Glomerular visceral epithelial cell (primary cell): ENCODE measurements around the gene SOX5.

Experiments used
- DNase-seq: peaks from one replicate; pipeline ENCODE4 v3.0.0-alpha.2; 2016; ENCODE audit errors: extremely low spot score

SOX5 gene

DNA sequence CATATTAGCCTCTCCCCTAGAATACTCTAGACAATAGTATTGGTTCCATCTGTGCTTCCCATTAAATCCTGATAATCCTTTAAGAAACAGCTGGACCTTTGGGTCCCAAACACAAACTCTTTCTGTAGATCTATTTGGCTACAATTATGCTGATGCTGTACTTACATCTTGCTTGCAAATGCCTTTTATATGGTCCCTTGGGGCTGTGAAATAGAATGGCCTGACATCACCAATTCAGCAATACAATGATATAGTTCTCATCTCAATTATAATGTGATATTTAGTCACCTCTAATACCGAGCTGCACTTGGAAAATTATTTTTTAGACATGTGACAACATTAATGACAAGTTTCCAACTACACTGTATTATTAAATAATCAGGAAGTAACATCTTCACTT, 261.5 kb downstream of the SOX5 start:
- no peak for DNase-seq

DNA sequence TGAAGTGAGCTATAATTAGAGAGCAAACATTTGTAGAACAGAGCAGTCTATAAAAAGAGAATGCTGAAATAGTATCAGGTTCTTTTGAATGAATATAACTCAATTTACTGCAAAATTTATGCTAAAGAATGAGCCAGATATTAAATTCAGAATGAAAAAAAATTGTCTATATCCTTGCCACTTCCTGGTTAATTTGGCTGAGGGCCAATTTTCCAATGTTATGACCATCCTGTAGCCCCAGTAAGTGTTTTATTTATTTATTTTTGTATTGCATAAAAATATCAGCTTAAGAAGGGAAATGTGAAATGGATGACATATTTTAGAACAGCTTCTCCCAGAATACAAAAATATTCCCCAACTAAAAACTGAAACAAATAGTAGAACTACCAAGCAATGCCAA, 263.4 kb downstream of the SOX5 start:
- no peak for DNase-seq

DNA sequence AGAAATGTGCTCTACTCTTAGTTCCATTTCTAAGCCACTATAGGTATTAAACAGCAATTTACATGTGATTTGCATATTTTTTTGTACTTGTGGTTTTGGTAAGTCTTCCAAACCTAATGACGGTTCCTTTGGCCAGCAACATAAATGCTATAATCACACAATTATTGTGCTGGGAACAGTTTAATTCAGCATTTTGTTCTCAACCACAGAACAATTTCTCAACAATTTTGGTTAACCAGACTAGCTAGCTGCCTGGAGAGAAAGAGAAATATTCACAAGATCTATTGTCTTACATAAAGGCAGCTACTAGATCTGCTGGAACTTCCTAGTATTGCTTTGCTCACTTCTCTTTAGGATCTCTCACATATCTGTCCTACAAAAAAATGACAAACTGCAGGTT, 265.3 kb downstream of the SOX5 start:
- DNase-seq, result no peak

DNA sequence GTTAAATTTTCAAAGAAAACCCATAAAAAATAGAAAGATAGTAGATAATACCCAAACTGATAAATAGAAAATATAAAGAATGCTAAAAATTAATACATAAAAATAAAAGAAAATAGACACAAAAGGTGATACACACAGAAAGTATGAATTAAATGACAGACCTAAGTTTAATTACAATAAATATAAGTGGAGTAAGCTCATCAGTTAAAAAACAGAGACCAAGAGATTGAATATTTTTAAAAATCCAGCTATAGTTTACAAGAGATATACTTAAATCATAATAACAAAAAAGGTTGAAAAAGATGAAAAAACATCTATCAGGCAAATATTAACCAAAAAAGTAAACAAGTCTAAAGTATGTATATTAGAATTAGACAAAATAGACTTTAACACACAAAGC, 268.2 kb downstream of the SOX5 start:
- no peak for DNase-seq

DNA sequence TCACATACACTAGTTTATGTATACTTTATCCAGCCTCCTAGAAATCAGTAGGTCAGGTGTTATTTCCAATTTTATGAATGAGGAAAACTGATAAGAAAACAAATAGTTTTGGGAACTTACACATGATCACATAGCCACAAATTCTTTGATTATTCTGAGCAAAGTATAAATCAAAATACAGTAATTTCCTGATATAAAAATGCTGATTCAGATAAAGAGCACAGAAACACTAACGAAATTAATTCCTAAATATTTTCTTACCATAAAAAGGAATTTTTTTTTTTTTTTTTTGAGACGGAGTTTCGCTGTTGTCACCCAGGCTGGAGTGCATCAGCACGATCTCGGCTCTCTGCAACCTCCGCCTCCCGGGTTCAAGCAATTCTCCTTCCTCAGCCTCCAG, 275.4 kb downstream of the SOX5 start:
- no peak for DNase-seq

DNA sequence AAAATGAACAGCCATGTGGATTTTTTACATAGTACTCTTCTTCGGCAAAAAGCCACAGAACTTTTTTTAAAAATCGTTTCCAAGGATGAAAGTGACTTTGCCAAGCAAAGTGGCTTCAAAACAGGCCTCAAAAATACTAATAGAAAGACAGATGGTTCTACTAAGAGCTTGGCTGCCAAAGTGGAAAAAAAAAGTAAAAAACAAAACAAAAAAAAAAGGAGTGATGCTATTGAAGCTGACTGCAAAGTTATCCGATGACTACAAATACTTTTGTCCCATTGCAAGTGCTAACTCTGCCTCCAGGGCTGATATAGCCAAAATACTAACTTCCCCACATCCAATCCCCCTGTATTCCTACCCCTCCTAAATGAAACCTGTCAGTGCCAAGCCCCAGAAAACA, 277.6 kb downstream of the SOX5 start:
- no peak for DNase-seq

DNA sequence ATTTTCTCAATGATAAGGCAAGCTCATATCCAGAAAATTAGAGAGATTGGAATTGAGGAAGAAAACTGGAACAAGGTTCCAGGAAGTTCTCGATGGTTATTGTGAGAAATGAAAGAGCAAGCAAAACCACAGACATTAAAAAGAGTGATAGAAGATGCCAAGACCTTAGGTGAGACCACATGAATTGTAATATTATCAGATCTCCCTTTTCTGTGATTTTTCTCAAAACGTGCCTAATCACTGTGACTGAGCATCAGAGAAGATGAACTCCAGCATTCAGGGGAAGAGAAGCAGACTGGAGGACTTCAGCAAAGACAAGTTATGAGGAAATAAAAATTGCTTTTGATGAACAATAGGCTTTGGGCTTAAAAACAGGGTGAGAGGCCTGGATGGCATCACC, 278.8 kb downstream of the SOX5 start:
- no peak for DNase-seq

DNA sequence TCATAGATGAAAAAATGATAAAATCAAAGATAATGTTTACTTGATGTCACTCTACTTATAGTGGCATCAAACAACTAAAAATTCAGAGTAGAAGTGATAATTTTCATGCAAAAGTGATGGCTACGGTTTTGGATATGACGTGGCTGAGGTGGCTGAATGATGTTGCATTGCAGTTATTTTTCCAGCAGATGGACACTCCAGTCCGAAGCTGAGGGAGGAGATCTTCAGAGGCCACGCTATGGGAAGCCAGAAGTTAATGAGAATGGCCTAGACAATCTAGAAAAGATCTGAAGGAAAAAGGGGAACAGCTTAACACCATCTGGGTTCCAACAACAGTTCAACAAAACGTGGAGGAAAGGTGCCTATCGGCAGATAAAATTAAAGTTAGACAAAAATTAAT, 279.8 kb downstream of the SOX5 start:
- no peak for DNase-seq

DNA sequence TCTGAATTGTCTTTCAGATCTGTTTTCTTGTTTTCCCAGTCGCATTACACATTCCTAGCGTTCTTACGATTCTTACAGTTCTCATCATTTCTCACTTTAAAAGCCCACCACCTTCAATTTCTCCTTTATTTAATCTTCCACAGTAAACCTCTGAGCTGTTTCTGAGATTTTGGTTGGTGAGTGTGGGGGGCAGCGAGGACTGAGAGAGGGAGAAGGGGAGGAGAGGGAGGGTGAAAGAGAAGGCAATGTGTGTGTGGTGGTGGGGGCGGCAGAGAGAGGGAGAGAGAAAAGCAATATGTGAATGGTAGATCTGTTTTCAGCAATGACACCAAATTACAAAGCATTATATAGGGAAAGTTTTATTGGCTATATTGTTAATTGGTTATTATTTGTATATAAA, 282.6 kb downstream of the SOX5 start:
- no peak for DNase-seq

DNA sequence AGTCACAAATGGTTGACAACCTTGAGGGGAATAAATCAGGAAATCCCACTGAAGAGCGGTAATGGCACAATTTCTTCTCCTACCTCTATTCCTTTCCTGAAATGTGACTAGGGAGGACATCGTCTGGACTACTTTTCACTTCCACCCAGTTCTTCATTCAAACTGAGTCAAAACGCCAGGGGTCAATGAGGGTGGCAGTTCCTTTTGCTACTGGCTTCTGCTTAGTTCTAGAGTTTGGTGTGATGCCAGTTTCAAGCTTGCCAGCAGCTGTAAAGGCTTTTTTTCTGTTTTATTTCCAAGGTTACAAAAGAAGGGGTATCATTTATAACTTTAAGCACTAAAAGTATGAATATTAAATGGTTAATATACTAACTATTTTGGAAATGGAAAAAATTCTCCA, 286.5 kb downstream of the SOX5 start:
- no peak for DNase-seq

DNA sequence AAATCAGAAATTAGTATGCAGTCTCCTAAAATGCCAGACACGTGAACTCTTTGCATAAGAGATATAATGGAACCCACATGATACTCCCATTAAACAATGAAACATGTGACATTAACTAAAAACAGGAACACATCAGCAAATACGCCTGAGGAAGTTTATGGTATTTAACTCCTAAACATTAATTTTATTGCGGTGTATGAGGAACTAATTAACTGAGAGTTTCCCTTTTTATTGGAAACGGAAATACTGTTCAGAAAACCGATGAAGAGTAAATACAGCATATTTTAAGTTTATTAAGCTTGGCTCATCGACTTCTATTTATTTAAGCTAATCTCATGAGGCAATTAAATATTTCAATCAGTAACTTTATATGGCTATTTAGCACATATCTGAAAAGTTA, 290.3 kb downstream of the SOX5 start:
- no peak for DNase-seq

DNA sequence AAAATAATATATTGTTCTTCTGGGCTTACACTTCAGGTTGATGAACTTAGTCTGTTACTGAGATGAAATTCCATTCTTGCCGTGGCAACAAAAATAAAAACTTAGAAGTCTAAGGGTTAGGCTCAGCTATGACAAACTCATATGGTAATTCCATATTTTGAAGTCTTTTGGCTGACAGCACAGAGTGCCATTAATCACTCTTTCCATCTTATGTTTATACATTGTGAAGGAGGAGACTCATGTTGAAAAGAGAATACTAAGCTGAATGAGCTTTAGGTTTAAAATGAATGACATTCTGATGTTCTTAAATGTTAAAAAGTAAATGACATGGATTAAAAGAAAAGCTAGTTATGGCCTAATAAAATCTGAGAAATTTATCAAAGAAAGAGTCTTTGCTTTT, 291.9 kb downstream of the SOX5 start:
- no peak for DNase-seq

DNA sequence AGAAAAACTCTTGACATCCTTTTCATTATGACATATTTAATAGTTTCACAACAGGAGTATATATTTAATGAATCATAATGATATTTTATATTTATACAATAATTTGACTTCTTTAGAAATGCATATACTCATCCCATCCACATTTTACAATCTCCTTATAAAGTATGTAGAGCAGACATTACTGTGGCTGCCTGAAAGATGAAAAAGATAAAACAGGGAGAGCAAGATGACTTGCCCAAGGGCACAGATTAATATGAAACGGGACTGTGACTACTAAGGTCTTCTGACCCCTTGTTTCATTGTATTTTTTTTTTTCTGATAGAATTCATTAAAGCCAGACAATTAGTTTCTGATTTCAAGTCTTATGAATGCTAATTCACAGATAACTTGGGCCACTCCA, 293.6 kb downstream of the SOX5 start:
- no peak for DNase-seq

DNA sequence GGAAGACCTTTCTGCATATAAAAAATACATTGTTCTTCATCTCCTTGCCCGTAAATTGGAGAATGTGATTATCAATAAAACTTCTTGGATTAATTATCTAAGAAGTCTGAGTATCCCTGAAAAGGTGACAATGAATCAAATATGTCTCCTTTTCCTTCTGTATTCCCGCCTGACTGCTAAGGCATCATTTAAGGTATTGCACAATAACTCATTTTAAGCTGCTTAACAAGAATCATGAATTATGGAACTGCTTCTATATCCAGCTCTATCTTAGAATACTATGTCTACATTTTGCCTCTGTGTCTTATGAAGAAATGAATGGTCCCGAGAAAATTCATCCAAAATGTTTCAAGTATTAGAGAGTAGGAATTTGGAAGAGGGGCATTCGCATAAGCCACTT, 294.4 kb downstream of the SOX5 start:
- no peak for DNase-seq

DNA sequence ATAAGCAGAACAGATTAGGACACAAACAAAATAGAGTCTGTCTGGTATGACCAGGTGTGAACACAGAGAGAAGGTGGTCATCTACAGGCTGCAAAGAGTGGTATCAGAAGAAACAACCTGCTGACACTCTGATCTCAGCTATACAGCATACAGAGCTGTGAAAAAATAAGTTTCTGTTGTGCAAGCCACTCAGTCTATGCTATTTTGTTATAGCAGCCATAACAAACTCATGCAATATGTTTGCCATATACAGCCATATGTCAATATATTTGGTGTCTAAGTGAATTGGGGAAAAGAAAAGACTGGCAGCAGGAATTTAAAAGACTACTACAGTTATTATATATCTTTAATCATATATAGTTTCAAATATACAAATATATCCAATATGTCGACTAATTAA, 300.9 kb downstream of the SOX5 start:
- DNase-seq, result no peak

DNA sequence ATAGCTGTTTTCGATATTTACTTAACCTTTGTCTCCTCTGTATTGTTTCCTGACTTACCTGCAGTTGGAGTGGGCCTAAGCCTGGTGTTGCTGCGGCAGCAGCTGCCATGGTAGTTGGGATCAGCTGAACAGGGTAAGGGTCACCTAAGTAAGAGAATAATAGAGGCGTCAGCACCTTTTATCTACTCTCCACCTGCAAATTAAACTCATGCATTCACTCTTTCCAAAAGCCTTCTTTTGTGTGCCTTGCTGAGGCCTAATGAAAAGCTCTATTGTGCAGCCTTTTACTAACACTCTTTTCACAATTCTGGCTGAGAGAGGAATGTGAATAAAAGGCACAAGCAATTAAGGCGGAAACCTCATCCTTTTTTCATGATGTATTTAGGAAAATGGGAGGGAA, 308.7 kb downstream of the SOX5 start:
- DNase-seq, result no peak

DNA sequence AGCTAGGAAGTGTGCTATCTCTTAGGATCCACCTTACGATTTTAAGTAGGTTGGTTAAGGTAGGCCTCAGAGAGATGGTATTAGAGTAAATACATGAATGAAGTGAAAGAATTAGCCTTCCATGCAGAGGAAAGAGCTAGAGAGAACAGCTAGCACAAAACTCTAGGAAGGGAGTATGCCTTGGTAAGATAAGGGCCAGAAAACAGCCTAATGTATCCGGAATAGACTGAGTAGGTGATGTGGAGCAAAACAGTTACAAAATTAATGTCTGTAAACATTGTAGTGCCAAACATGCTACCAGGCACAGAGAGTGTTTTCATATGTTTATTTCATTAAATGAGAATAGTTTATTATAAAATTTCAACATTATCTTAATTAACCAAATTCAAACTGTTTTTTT, 315.1 kb downstream of the SOX5 start:
- no peak for DNase-seq

DNA sequence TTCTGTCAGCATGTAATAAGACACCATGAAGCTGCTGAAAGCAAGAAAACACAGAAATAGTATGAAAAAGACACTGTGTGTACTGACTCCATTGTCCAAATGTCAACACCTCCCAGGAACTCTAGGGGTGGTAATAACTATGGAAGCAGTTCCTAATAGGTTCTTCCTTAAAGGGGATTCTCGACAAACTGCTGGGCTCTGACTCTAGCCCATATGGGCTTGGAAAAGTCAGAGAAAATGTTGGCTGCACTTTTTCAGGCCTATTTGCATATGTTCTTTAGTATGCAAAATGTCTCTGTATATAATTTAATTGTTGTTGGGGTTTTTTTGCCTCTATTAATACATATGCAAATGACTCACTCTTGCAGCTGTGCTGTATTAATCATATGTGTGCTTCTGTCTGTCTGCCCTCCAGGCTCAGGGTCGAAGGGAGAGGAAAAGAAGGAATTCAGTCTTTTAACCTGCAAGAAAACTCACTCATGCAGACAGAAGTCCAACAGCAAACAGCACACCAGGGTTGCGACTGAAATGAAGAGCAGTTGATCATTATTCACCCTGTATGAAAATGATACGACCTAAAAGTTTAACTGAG, 317.6 kb downstream of the SOX5 start:
- DNase-seq, result peak; percentile 1

DNA sequence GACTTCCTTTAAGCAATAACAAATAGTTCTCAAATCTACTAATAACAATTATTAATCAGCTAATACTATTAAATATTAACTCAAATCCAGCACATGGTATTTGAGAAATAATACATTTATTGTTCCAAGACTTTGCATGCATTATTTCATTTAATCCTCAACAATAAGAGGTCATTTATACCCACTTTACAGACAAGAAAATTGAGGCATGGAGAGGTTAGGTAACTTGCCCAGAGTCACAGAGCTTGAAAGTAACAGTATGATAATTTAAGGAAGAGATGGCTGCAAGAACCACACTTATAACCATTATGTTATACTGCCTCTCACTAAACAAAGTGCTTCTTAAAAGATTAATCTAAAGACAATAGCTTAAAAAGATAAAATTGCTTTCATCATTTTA, 318.9 kb downstream of the SOX5 start:
- no peak for DNase-seq

DNA sequence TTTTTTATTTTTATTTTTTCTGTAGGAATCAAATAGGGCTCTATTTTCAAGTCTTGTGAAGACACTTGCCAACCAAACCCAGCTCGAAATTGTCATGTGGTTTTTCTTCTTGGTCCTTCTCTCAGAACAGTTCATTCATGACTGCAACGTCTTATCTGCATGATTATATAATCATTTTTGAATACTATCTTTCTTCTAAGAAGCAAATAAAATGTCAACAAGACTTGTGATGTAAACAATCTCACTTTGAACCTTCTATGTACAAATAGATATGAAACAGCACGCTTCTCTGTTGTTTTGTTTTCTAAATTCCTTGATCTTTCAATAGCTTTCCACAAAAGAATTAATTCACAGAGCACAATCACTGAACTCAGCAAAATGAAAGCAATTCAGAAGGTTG, 320.7 kb downstream of the SOX5 start:
- no peak for DNase-seq

DNA sequence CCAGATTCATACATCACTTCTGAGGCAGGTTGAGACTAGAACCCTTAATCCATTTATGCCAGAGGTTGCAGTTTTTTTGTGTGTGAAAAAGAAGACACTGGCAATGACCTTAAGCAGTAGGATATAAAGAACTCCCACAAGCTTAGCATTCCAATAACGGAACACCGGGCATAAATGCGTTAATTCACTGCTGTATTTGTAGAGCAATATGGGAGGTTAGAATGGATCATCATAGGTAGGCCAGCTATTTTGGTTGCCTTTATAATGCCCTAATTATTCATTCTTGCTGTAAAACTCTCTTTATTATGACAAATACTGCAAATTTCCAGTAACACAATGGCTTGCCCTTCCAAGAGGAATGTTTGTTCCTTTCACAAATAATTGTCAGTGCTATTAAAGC, 322.7 kb downstream of the SOX5 start:
- no peak for DNase-seq

DNA sequence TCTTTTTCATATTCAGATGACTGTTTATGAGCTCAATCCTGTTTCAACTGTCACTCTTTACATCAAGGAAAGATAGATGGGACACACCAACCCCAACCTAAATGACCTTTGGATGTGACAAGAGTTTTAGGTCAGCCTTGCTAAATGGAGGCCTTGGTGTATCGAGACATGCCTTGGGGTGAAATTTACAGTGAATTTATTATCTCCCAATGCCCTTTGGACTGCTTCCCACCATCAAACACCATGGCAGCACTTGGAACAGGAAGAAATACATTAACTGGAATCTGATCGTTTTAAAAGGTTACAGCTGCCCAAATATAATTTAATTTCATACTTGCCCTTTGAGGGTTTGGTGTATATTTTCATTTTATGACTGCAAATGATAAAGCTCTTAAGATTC, 327.6 kb downstream of the SOX5 start:
- no peak for DNase-seq

DNA sequence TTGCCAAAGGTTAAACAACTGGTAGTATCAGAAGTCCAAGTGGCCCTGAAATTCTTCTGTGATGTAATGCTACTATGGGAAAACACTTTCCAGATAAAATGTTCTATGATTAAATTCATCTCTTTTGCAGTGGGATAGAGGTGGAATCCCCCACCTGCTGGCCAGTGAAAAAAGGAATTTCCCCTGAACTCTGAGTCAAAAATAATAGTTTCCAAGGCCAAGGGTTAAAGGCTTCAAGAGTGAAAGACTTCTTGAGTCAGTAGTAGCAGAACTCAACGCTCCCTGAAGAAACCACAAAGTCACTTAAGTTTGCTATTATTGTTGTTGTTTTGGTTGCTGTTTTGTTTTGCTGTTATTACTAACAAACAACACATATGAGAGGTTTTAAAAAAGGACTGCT, 330.8 kb downstream of the SOX5 start:
- no peak for DNase-seq

DNA sequence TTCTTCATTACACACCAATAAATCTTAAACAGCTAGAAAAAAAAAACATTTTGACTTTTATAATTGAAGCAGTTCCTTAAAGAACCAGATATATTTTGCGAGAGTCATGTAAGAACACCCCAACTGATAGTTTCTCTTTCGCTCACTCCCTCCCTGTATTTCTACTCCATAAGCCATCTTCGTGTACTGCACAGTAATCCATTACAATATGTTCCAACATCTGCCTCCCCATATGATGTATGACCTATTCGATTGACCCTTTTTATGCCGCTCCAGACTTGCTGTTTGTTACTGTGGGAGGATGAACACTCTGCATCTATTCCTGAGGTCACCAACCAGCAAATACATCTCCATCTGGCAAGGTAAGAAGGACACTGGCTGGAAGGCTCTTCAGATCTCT, 331.7 kb downstream of the SOX5 start:
- DNase-seq, result no peak

DNA sequence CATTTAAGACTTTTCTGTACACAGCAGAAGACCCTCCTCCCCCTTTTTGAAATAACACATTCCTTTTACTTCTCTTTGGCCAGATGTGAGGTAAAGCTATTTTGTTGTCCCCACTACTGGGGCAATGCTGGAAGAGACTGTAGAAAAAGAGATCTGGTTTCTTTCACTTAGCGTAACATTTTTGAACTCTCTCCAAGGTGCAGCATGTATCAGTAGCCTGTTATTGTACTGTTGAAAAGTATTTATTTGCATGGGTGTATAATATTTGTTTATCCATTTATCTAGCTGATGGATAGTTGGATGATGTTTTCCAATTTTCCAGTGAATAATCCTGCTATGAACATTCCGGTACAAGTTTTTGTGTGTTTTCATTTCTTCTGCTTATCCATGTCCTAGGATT, 335.2 kb downstream of the SOX5 start:
- no peak for DNase-seq
